ENCODE data around the gene LYPLAL1. TPM values are rescaled to one million over a fixed set of nuclear protein-coding genes. Genes with fewer than 3 reads are reported as not detected.

LYPLAL1 gene
- total RNA-seq, 2 experiments from 2014 or later = 24.5 to 30.0 TPM

- TF ChIP-seq CTCF (IDR thresholded peaks at IDR 0.05) = no peak
- DNase-seq (no peak), ATAC-seq (no peak)
- Mint-ChIP-seq H3K27me3 (no peaks in the 10 kb centered on the region), H3K27ac (no peak overlapping the region), H3K4me1 (ENCODE audit: low read depth) (peaks cover 46% of the 10 kb centered on the region), H3K36me3 (ENCODE audit: low read depth) (peaks cover 33% of the 10 kb centered on the region), H3K4me3 (no peak overlapping the region), H3K9me3 (no peaks in the 10 kb centered on the region)
- POLR2A ChIA-PET = no interaction called here
- intact Hi-C loops (cut with micrococcal nuclease) = no loop called here
- CTCF ChIA-PET = no interaction called here
Observed at GRCh38 chr1:219177940-219178339, 4.3 kb downstream of the LYPLAL1 start.

GRCh38 chr1:219179293-219179692 is 5.6 kb downstream of the LYPLAL1 start:
- H3K9me3 Mint-ChIP-seq = no peaks in the 10 kb centered on the region
- no peak for TF ChIP-seq CTCF (IDR thresholded peaks at IDR 0.05)
- peaks cover 36% of the 10 kb centered on the region for H3K36me3 Mint-ChIP-seq (ENCODE audit: low read depth)
- no peak overlapping the region for H3K4me3 Mint-ChIP-seq
- no peaks in the 10 kb centered on the region for H3K27me3 Mint-ChIP-seq
- no peak for DNase-seq
- intact Hi-C loops (cut with micrococcal nuclease) = no loop called here
- H3K4me1 Mint-ChIP-seq (ENCODE audit: low read depth) = peaks cover 48% of the 10 kb centered on the region
- H3K27ac Mint-ChIP-seq = no peak overlapping the region
- no peak for ATAC-seq
- ChIA-PET POLR2A (interaction anchor here (0.6 kb wide), 1 partner anchor 835 kb away, joined by 3 read pairs; no protein-coding TSS in a partner anchor), CTCF (interaction anchor here (0.6 to 1.3 kb wide), 2 partner anchors 13 to 25 kb away, joined by 3 to 5 read pairs; no protein-coding TSS in a partner anchor)

GRCh38 chr1:219184337-219184736 is 10.7 kb downstream of the LYPLAL1 start:
- ATAC-seq (no peak), DNase-seq (no peak)
- POLR2A ChIA-PET = no interaction called here
- Mint-ChIP-seq H3K9me3 (no peaks in the 10 kb centered on the region), H3K4me1 (ENCODE audit: low read depth) (peaks cover 45% of the 10 kb centered on the region), H3K27ac (no peak overlapping the region), H3K27me3 (no peaks in the 10 kb centered on the region), H3K4me3 (no peak overlapping the region), H3K36me3 (ENCODE audit: low read depth) (peaks cover 37% of the 10 kb centered on the region)
- CTCF ChIA-PET = no interaction called here
- intact Hi-C loops (cut with micrococcal nuclease) = no loop called here
- no peak for TF ChIP-seq CTCF (IDR thresholded peaks at IDR 0.05)

- Mint-ChIP-seq H3K4me3 (no peak overlapping the region), H3K36me3 (ENCODE audit: low read depth) (peaks cover 33% of the 10 kb centered on the region), H3K9me3 (no peaks in the 10 kb centered on the region), H3K27me3 (no peaks in the 10 kb centered on the region), H3K27ac (no peak overlapping the region), H3K4me1 (ENCODE audit: low read depth) (peaks cover 51% of the 10 kb centered on the region)
- intact Hi-C loops (cut with micrococcal nuclease) = no loop called here
- ATAC-seq (no peak), DNase-seq (no peak)
- no peak for TF ChIP-seq CTCF (IDR thresholded peaks at IDR 0.05)
- ChIA-PET POLR2A (interaction anchor here (0.7 kb wide), 1 partner anchor 10 kb away, joined by 3 read pairs; no protein-coding TSS in a partner anchor), CTCF (no interaction called here)
Observed at GRCh38 chr1:219185486-219186117, 11.9 kb downstream of the LYPLAL1 start.

- H3K4me1 Mint-ChIP-seq (ENCODE audit: low read depth) = peaks cover 35% of the 10 kb centered on the region
- no peak for ATAC-seq
- peak overlapping the region; percentile 31 for H3K4me3 Mint-ChIP-seq
- TF ChIP-seq CTCF (IDR thresholded peaks at IDR 0.05) = no peak
- no peaks in the 10 kb centered on the region for H3K27me3 Mint-ChIP-seq
- CTCF ChIA-PET = interaction anchor here (3.5 kb wide), 1 partner anchor 12 kb away, joined by 19 read pairs; no protein-coding TSS in a partner anchor
- H3K27ac Mint-ChIP-seq = peak overlapping the region; percentile 81
- intact Hi-C loops (cut with micrococcal nuclease) = no loop called here
- no peaks in the 10 kb centered on the region for H3K9me3 Mint-ChIP-seq
- DNase-seq = no peak
- POLR2A ChIA-PET = interaction anchor here (1.1 to 2.3 kb wide), 2 partner anchors 14 to 21 kb away, joined by 4 to 11 read pairs; partner anchors contain the start of gene LYPLAL1
- H3K36me3 Mint-ChIP-seq (ENCODE audit: low read depth) = peaks cover 26% of the 10 kb centered on the region
Observed at GRCh38 chr1:219188331-219188803, 14.7 kb downstream of the LYPLAL1 start.
